ENCODE results near the gene CHGA.

DNA sequence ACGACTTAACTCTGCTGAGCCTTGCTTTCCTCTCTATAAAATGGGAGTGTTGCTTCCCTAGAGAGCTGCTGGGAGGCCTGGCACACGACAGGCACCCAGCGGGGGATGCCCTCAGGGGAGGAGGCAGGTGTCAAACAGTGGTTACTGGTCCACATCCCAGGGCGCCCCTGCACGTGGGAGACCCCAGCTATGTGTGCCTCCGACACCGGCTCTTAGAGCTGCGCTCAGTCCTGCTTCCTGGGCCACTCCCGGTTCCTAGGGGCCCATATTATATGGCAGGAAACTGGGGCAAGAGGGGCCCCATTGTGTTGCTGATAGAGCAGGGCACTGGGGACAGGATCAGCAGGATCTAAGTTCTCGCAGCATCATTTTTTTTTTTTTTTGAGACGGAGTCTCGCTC lies 47.3 kb downstream of the CHGA start:
- TF ChIP-seq POLR2A (IDR thresholded peaks at IDR 0.05; ENCODE audit: low read length) (no peak), JUNB (IDR thresholded peaks at IDR 0.05) (no peak), MAZ (IDR thresholded peaks at IDR 0.05; ENCODE audit: borderline replicate concordance, low read depth, low read length) (no peak), CEBPB (IDR thresholded peaks at IDR 0.05) (no peak), POLR2AphosphoS2 (conservative IDR thresholded peaks at IDR 0.05; ENCODE audit: low read length) (no peak), HEYL (CRISPR knock-in tag; IDR thresholded peaks at IDR 0.05) (no peak), NR3C1 (IDR thresholded peaks at IDR 0.05) (no peak), SREBF2 (IDR thresholded peaks at IDR 0.05) (no peak), SMC3 (IDR thresholded peaks at IDR 0.05) (no peak), MAFK (IDR thresholded peaks at IDR 0.05; ENCODE audit: partially characterized antibody) (no peak), RCOR1 (IDR thresholded peaks at IDR 0.05; ENCODE audit: low read depth, low read length) (no peak)
- TF ChIP-seq, protein P1, sequence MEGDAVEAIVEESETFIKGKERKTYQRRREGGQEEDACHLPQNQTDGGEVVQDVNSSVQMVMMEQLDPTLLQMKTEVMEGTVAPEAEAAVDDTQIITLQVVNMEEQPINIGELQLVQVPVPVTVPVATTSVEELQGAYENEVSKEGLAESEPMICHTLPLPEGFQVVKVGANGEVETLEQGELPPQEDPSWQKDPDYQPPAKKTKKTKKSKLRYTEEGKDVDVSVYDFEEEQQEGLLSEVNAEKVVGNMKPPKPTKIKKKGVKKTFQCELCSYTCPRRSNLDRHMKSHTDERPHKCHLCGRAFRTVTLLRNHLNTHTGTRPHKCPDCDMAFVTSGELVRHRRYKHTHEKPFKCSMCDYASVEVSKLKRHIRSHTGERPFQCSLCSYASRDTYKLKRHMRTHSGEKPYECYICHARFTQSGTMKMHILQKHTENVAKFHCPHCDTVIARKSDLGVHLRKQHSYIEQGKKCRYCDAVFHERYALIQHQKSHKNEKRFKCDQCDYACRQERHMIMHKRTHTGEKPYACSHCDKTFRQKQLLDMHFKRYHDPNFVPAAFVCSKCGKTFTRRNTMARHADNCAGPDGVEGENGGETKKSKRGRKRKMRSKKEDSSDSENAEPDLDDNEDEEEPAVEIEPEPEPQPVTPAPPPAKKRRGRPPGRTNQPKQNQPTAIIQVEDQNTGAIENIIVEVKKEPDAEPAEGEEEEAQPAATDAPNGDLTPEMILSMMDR (IDR thresholded peaks at IDR 0.05) = no peak
- TF ChIP-seq, protein P2, sequence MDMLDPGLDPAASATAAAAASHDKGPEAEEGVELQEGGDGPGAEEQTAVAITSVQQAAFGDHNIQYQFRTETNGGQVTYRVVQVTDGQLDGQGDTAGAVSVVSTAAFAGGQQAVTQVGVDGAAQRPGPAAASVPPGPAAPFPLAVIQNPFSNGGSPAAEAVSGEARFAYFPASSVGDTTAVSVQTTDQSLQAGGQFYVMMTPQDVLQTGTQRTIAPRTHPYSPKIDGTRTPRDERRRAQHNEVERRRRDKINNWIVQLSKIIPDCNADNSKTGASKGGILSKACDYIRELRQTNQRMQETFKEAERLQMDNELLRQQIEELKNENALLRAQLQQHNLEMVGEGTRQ (IDR thresholded peaks at IDR 0.05) = no peak
